Measurements from ENCODE around the gene PDZD7. TPM values are rescaled to one million over a fixed set of nuclear protein-coding genes. Genes with fewer than 3 reads are reported as not detected.
A peak's percentile ranks its signal among the peaks of the same experiment; 100 is the strongest.

PDZD7 gene
- total and polyA plus RNA-seq, 9 of the 15 experiments (the other 6 are each of a cell fraction or from before 2014, with no cell fraction given) = 0.04 to 0.24 (median 0.08) TPM; not detected in 3

DNA sequence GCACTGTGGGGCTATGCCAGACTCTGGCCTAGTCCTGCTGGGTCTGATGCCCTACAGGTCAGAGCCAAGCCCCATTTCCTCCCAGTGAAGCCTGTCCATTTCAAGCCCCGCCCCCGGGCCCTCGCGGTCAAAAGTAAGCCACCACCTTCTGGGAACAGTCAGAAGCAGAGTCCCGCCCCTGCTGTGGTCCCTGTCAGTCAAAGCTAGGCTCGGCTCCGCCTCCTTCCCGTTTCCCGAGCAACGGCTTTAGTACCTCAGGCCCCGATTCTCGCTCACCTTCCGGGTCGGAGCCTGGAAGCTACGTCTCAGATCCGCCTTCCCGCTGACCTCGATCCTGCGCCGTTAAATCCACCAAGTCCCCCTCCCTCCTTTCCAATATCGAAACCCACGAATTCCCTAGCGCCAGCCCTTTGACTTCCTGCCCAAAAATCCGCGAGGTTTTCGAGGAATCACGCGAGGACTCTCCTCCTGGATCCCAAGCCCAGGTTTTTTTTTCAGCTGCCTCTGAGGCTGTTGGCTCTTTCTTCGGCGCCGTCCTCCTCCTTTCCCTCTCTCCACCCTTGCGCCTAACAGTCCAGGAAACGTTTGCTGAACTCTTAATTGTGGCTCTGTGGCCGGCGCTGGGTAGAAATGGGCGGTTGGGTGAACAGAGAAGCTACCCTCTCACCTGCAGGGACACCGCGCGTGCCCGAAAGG lies 11.9 kb upstream of the PDZD7 start (continued):
- TF ChIP-seq CREB1 (IDR thresholded peaks at IDR 0.05) = peak; percentile 30; the same call in 1 of the 2 replicates
- TF ChIP-seq CREB1 (CRISPR knock-in tag; IDR thresholded peaks at IDR 0.05) = no peak
- TF ChIP-seq TAF7 (tag; IDR thresholded peaks at IDR 0.05) = 0 out of 2 replicates have a peak, but pooled peaks have one; percentile 18
- TF ChIP-seq, protein P1, sequence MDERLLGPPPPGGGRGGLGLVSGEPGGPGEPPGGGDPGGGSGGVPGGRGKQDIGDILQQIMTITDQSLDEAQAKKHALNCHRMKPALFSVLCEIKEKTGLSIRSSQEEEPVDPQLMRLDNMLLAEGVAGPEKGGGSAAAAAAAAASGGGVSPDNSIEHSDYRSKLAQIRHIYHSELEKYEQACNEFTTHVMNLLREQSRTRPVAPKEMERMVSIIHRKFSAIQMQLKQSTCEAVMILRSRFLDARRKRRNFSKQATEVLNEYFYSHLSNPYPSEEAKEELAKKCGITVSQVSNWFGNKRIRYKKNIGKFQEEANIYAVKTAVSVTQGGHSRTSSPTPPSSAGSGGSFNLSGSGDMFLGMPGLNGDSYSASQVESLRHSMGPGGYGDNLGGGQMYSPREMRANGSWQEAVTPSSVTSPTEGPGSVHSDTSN (CRISPR knock-in tag; IDR thresholded peaks at IDR 0.05; ENCODE audit: low read depth) = peak; percentile 88
- TF ChIP-seq, protein P1 (tag; conservative IDR thresholded peaks at IDR 0.05; ENCODE audit: low read depth) = peak; percentile 96
- TF ChIP-seq ZNF696 (CRISPR knock-in tag; conservative IDR thresholded peaks at IDR 0.05) = no peak
- TF ChIP-seq ETS1 (conservative IDR thresholded peaks at IDR 0.05; ENCODE audit: control insufficient read depth, low read depth, low read length) = no peak
- TF ChIP-seq HIVEP1 (CRISPR knock-in tag; IDR thresholded peaks at IDR 0.05) = 0 out of 2 replicates have a peak, but pooled peaks have one; percentile 26
- peak; percentile 21; the same call in 1 of the 2 replicates for TF ChIP-seq SPI1 (IDR thresholded peaks at IDR 0.05; ENCODE audit: borderline replicate concordance, low read depth, low read length)
